NCI-H1694 treated with DMSO at 0.1 percent for 48 hours (cell line): ENCODE results near the gene ZGPAT.

Experiments used
- DNase-seq: peaks from one replicate; lab custom pipeline; 2025; lab: John Stamatoyannopoulos, UW

Gene ZGPAT

GRCh38 chr20:63734111-63734945 lies 26.5 kb downstream of the ZGPAT start:
- no peak for DNase-seq

- no peak for DNase-seq
Measured at GRCh38 chr20:63734946-63735858, 27.4 kb downstream of the ZGPAT start.

- DNase-seq: no peak
Measured at GRCh38 chr20:63735859-63736718, 28.2 kb downstream of the ZGPAT start, which contains the start of gene LIME1. Gene LIME1, plus strand, starts transcription at chr20:63736664. Its CDS starts 886 bp downstream, at chr20:63737550.

- no peak for DNase-seq
Measured at GRCh38 chr20:63736893-63737694, 29.3 kb downstream of the ZGPAT start.

GRCh38 chr20:63737695-63737944 lies 29.8 kb downstream of the ZGPAT start:
- DNase-seq: no peak

- no peak for DNase-seq
Measured at GRCh38 chr20:63737945-63738686, 30.3 kb downstream of the ZGPAT start.

GRCh38 chr20:63738687-63739129 lies 30.9 kb downstream of the ZGPAT start:
- DNase-seq: no peak

- peak; percentile 41 for DNase-seq
Measured at GRCh38 chr20:63739130-63740069, 31.6 kb downstream of the ZGPAT start, which contains the start of gene SLC2A4RG. Gene SLC2A4RG, plus strand, starts transcription at chr20:63739776. Its CDS starts 137 bp downstream, at chr20:63739913.

GRCh38 chr20:63740070-63740626 lies 32.3 kb downstream of the ZGPAT start:
- no peak for DNase-seq

- DNase-seq: peak; percentile 23
Measured at GRCh38 chr20:63740627-63741353, 33.0 kb downstream of the ZGPAT start.

GRCh38 chr20:63741354-63741675 lies 33.5 kb downstream of the ZGPAT start:
- DNase-seq: no peak

GRCh38 chr20:63741676-63742380 lies 34.0 kb downstream of the ZGPAT start:
- DNase-seq: no peak

GRCh38 chr20:63742381-63743024 lies 34.7 kb downstream of the ZGPAT start:
- no peak for DNase-seq

- no peak for DNase-seq
Measured at GRCh38 chr20:63743210-63743970, 35.6 kb downstream of the ZGPAT start.

- DNase-seq: no peak
Measured at GRCh38 chr20:63744158-63744557, 36.3 kb downstream of the ZGPAT start.
